Measurements from ENCODE around the gene UPK2.
"Not testable (repeated sequence)": the region's sequence is repeated elsewhere in the genome, so short reads cannot be mapped to it uniquely, and the experiment has no call there.

UPK2 gene

GRCh38 chr11:118938491-118939403 lies 17.4 kb upstream of the UPK2 start:
- DNase-seq (ENCODE audit: low read depth) = no peak

GRCh38 chr11:118939404-118939915 lies 16.6 kb upstream of the UPK2 start:
- no peak for DNase-seq (ENCODE audit: low read depth)

GRCh38 chr11:118939953-118940598 lies 16.0 kb upstream of the UPK2 start:
- DNase-seq (ENCODE audit: low read depth) = no peak

- DNase-seq (ENCODE audit: low read depth) = no peak
Measured at GRCh38 chr11:118947091-118947490, 9.0 kb upstream of the UPK2 start.

GRCh38 chr11:118948000-118948399 lies 8.1 kb upstream of the UPK2 start:
- DNase-seq (ENCODE audit: low read depth) = no peak

GRCh38 chr11:118953265-118953664 lies 2.8 kb upstream of the UPK2 start:
- no peak for DNase-seq (ENCODE audit: low read depth)

GRCh38 chr11:118953976-118954375 lies 2.1 kb upstream of the UPK2 start:
- DNase-seq (ENCODE audit: low read depth) = not testable (repeated sequence)

- no peak for DNase-seq (ENCODE audit: low read depth)
Measured at GRCh38 chr11:118956847-118957469, 860 bp downstream of the UPK2 start.

- no peak for DNase-seq (ENCODE audit: low read depth)
Measured at GRCh38 chr11:118957549-118957948, 1.5 kb downstream of the UPK2 start.

GRCh38 chr11:118957968-118958367 lies 1.9 kb downstream of the UPK2 start:
- no peak for DNase-seq (ENCODE audit: low read depth)

GRCh38 chr11:118958577-118958976 lies 2.5 kb downstream of the UPK2 start:
- no peak for DNase-seq (ENCODE audit: low read depth)

GRCh38 chr11:118961189-118961588 lies 5.1 kb downstream of the UPK2 start:
- DNase-seq (ENCODE audit: low read depth) = no peak

GRCh38 chr11:118961591-118961990 lies 5.5 kb downstream of the UPK2 start:
- no peak for DNase-seq (ENCODE audit: low read depth)

GRCh38 chr11:118969508-118969907 lies 13.4 kb downstream of the UPK2 start:
- DNase-seq (ENCODE audit: low read depth) = not testable (repeated sequence)

GRCh38 chr11:118971646-118972045 lies 15.5 kb downstream of the UPK2 start, which contains the start of gene FOXR1:
TSS of gene FOXR1 (plus strand) at chr11:118971761. CDS start at chr11:118971932, 171 bp downstream.
- no peak for DNase-seq (ENCODE audit: low read depth)

GRCh38 chr11:118973985-118974384 lies 17.9 kb downstream of the UPK2 start:
- DNase-seq (ENCODE audit: low read depth) = no peak

GRCh38 chr11:118975771-118976709 lies 19.9 kb downstream of the UPK2 start:
- DNase-seq (ENCODE audit: low read depth) = no peak

GRCh38 chr11:118979434-118979833 lies 23.3 kb downstream of the UPK2 start:
- no peak for DNase-seq (ENCODE audit: low read depth)

- no peak for DNase-seq (ENCODE audit: low read depth)
Measured at GRCh38 chr11:118980191-118980881, 24.2 kb downstream of the UPK2 start.

- DNase-seq (ENCODE audit: low read depth) = not testable (repeated sequence)
Measured at GRCh38 chr11:118984337-118984736, 28.2 kb downstream of the UPK2 start.

- DNase-seq (ENCODE audit: low read depth) = no peak
Measured at GRCh38 chr11:118984825-118985224, 28.7 kb downstream of the UPK2 start.

Measured in non-pigmented ciliary epithelial cell (primary cell).